ENCODE data around the gene BNIPL.

- TF ChIP-seq CTCF (IDR thresholded peaks at IDR 0.05; ENCODE audit: low read length) (no peak), EZH2 (optimal IDR thresholded peaks at IDR 0.05; ENCODE audit: low read depth, low read length) (no peak)
Measured at GRCh38 chr1:151072224-151072623, 35.8 kb downstream of the BNIPL start.
